ENCODE data around the gene CNN3.
"Not testable (repeated sequence)": the region's sequence is repeated elsewhere in the genome, so short reads cannot be mapped to it uniquely, and the experiment has no call there.

Gene CNN3

GRCh38 chr1:94949681-94950661 is 23.1 kb upstream of the CNN3 start:
- no peak for DNase-seq (ENCODE audit: low read depth in 2 of 2)

- no peak for DNase-seq (ENCODE audit: low read depth in 2 of 2)
These were observed 20.5 kb upstream of the CNN3 start for GRCh38 chr1:94947437-94947836.

DNA sequence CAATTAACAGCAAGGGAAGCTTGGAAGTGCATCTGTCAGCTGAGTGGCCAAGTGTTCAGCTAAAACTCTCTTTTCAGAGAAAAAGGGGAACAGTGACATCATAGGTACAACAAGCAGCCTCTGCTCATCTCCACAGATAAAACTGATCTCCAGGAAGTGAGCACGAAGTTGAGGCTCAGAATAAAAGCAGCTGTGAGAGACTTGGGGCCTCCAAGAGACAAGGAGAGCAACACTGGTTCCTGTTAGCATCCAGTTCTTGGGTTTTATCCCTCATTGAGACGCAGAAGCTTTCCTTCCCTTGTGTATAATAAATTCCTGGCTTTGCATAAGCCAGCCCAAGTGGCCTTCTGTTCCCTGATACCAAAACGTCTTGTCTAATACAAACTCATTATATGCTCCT is 20.0 kb upstream of the CNN3 start:
- no peak for DNase-seq (ENCODE audit: low read depth in 2 of 2)

DNA sequence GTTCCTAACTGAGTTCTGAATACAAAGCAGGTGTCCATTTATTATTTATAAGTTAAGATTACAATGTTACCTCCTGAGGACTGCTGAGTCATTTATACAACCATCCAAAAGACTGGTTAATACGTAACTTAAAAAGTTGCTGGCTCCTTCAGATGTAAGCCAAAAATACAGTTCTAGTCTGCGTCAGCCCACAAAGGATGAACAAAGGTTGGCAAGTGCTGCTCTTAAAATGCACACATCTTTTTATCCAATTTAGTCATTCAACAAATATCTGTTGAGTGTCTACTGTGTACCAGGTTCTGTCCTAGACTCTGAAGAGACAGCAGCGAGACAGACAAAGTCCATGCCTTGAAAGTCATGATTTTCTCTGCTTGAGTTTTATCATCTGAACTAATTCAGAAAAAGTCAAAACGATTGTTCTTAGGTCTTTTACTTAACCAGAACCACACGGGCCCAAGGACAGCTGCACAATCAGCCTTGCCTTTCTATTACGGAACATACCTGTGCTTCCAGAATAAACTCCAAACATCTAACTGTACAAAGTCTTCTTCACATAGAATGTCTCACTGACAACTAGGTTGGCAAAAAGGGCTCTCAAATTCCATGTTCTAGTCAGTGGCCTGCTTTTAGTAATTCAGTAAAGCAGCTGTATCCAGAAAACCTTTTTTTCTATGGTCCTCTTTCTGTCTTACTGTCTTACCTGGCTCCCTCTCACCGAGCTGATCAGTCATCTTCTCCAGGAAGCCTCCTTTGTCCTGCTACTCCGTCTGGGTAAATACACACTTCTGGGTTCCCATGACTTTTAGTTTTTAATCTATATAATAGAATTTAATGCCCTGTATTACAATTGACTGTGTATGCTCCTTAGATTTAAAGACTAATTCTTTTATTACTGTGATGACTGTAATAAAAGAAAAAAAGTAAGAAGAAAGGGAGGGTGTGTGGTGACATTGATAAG is 15.5 kb upstream of the CNN3 start:
- DNase-seq (ENCODE audit: low read depth in 2 of 2) = no peak

GRCh38 chr1:94941480-94941879 is 14.6 kb upstream of the CNN3 start:
- not testable (repeated sequence) for DNase-seq (ENCODE audit: low read depth in 2 of 2)

DNA sequence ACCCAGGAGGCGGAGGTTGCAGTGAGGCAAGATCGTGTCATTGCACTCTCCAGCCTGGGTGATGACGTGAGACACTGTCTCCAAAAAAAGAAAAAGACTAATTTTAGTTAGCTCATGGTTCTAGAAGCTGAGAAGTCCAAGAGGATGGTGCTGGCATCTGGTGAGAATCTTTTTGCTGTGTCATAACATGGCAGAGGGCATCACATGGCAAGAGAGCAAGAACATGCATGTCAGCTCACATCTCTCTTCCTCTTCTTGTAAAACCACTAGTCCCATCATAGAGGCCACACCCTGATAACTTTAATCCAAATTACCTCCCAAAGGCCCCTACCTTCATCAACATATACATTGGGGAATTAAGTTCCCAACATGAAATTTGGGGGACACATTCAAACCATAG is 13.8 kb upstream of the CNN3 start:
- no peak for DNase-seq (ENCODE audit: low read depth in 2 of 2)

DNA sequence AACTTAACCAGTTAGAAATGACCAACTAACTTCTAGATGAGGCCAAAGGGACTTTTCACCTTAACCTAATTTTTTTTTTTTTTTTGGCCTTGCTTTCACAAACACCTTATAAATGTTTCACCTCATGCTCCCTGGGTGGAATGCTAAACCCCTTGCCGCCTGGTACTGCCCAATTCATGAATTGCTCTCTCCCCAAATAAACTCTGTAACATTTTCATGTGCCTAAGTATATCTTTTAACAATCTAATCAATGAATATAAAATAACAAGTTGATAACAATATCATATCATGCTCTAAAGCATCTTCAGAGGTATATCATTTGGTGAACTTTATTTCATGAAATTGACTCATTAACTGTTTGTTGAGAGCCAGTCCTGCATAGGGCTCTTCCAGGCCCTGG is 10.9 kb upstream of the CNN3 start:
- no peak for DNase-seq (ENCODE audit: low read depth in 2 of 2)

GRCh38 chr1:94936861-94937620 is 10.1 kb upstream of the CNN3 start:
- DNase-seq (ENCODE audit: low read depth in 2 of 2) = no peak

GRCh38 chr1:94935476-94935875 is 8.6 kb upstream of the CNN3 start:
- no peak for DNase-seq (ENCODE audit: low read depth in 2 of 2)

DNA sequence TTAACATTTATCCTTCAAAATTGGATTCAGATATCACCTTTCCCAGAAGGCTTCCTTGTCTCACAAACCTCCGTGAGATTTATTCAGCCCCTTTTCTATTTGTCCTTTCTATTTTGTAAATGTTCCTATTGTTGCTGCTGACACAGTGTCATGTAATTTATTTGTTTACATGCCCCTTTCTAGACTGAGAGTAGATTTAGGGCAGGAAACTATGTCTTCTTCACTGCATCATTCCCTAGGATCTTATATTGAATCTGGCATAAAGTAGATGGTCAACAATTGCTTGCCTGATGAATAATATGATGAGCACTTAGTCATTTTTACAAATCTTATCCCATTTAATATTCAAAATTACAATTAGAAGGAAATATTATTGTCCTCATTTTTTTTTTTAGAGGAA is 8.1 kb upstream of the CNN3 start:
- DNase-seq (ENCODE audit: low read depth in 2 of 2) = no peak

- no peak for DNase-seq (ENCODE audit: low read depth in 2 of 2)
These were observed 7.6 kb upstream of the CNN3 start for GRCh38 chr1:94934551-94934950.

GRCh38 chr1:94931254-94931841 is 4.4 kb upstream of the CNN3 start:
- DNase-seq (ENCODE audit: low read depth in 2 of 2) = no peak

DNA sequence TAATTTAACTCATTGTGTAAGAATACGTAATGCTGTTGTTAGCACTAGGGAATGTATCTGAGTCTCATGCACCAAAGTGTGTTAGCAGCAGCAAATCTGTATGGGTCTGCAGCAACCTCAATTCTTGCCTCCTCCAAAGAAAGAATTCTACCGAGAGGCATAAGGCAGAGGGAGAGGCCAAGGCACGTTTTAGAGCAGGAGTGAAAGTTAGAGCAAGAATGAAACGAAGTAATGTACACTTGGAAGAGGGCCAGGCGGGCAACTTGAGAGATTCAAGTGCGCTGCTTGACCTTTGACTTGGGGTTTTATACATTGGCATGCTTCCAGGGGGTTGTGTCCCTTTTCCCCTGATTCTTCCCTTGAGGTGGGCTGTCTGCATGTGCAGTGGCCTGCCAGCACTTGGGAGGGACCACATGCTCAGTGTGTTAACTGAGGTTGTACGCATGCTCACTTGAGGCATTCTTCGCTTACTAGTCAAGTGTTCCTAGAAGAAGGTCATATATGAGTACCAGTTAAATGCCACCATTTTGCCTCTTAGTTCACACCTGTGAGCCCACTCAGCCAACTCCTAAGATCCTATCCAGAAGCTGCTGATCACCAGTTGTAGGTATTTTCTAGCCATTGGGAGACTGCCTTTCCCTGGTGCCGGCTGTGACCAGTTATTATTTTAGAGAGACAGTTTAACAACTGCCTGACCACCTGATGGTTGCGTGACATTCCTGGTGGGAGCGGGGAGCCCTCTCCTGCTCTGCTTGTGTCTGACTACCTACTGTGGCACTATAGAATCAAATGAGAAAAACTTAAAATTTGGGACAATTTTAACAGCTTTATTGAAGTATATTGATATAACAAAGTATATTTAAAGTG is 2.7 kb upstream of the CNN3 start:
- DNase-seq (ENCODE audit: low read depth in 2 of 2) = no peak

GRCh38 chr1:94928293-94928939 is 1.5 kb upstream of the CNN3 start:
- no peak for DNase-seq (ENCODE audit: low read depth in 2 of 2)

- no peak for DNase-seq (ENCODE audit: low read depth in 2 of 2)
These were observed 680 bp upstream of the CNN3 start for GRCh38 chr1:94927405-94928175.

DNA sequence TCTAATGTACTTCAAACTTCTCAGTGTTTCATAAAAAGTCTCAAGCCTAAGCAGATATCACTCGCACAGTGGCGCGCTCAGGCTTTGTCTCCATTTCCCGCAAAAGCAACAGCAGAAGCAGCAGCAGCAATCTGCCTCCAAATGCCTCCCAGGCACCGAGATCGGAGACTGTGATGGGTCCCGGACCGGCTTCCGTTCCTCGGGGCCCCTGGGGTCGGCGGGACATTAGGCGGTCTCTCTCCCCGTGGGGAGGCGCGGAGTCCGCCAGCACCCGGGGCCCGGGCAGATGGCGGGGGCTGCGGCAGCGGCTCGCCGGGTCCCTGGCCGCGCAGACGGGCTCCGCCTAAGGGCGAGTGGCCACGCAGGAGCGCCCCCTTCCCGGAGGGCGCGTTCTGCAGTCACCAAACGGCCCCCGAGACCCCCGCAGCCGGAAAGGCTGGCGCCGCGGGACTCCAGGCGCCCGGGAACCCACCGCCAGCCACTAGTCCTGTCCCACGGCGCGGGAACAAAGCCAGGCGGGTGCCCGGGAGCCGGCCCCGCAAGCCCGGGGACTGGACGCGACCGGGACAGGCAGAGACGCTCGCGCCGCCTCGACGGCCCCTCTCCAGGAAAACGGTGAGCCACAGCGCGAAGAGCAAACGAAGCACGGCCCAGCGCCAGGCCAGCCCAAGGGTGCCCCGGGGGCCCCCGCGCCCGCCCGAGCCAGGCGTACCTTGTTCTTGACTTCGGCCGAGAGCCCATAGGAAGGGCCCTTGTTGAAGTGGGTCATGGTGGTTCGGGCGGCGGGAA is 590 bp downstream of the CNN3 start:
- DNase-seq (ENCODE audit: low read depth in 2 of 2) = no peak

- DNase-seq (ENCODE audit: low read depth in 2 of 2) = no peak
These were observed 1.3 kb downstream of the CNN3 start for GRCh38 chr1:94925561-94926125.

DNA sequence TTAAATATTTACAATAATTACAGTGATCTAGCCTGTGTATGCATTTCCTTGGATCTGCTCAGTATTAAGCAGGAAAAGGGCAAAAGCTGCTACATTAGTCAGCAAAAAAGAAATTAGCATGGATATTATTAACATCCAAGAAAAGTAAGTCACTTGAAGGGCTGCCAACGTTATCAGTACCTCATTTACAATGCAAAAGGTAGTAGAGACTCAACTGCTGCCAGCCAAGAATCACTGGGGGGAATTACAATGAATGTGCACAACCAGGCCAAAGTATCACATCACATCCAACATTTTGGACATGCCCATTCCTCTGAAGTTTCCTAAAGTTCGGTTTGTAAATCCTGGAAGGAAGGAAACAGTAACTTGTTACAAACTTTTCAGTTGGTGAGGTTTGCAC is 1.9 kb downstream of the CNN3 start:
- DNase-seq (ENCODE audit: low read depth in 2 of 2) = no peak

Measured in activated CD8-positive, alpha-beta memory T cell treated with anti-CD3 and anti-CD28 coated beads for 4 hours (primary cell).